PFSK-1 (cell line): Measurements from ENCODE around the gene RNF152.

Experiments
- FOXP2 ChIP-seq: optimal IDR thresholded peaks from 2 replicates; pipeline ENCODE3; 2011; ENCODE audit warnings: borderline replicate concordance, control low read depth, inconsistent platforms; ENCODE audit not compliant: insufficient read depth; ENCODE audit errors: extremely low read length, extremely low read depth
- POLR2AphosphoS5 ChIP-seq: IDR thresholded peaks from 2 replicates; pipeline ENCODE4 v1.6.1; 2012; ENCODE audit warnings: low read depth, mild to moderate bottlenecking, control low read depth, low read length, moderate library complexity
- SIN3A ChIP-seq: IDR thresholded peaks from 2 replicates; pipeline ENCODE4 v1.6.1; 2012; ENCODE audit warnings: mild to moderate bottlenecking, low read length, moderate library complexity, borderline replicate concordance; ENCODE audit not compliant: insufficient read depth
- TAF1 ChIP-seq: IDR thresholded peaks from 2 replicates; pipeline ENCODE4 v1.6.1; 2012; ENCODE audit warnings: low read length, control low read depth, borderline replicate concordance; ENCODE audit not compliant: insufficient read depth
- TF ChIP-seq, protein P1 (sequence below), 2 experiments: IDR thresholded peaks; 2 replicates each; pipeline versions ENCODE4 v1.6.1 to v1.8.0; 2011 to 2012; ENCODE audit warnings: low read depth in 2 of 2, low read length in 2 of 2, control low read depth in 1 of 2, inconsistent platforms in 1 of 2, mild to moderate bottlenecking in 1 of 2, moderate library complexity in 1 of 2; ENCODE audit not compliant: insufficient read depth in 1 of 2

DNA sequence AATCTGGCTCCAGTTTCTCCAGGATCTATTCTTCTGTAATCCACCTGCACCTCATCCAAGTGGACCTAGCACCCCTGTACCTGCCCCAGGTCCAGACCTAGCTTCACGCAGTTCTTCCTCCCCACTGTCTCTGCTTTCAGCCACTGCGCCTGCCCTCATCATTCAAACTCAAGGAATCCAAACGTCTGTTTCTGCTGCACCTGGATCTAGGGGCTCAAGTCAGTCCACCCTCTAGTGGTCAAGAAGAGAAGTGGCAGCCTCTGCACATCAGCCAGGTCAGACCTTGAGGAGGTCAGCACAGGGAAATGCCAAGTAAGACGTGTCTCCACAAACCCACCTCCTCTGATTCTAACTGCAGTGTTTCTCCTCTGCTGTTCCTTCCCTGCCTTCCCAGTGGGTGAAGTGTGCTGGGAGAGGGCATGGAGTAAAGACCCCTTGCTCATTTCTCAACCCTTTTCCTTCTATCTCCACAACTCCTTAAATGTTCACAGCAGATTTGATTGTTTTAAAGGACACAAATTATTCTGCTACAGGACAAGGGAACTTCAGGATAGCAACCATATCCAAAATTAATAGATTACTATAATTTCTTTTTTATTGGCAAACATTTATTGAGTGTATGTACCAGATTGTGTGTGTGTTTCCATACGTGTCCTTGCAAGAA, 8.6 kb upstream of the RNF152 start:
- TF ChIP-seq, protein P1, sequence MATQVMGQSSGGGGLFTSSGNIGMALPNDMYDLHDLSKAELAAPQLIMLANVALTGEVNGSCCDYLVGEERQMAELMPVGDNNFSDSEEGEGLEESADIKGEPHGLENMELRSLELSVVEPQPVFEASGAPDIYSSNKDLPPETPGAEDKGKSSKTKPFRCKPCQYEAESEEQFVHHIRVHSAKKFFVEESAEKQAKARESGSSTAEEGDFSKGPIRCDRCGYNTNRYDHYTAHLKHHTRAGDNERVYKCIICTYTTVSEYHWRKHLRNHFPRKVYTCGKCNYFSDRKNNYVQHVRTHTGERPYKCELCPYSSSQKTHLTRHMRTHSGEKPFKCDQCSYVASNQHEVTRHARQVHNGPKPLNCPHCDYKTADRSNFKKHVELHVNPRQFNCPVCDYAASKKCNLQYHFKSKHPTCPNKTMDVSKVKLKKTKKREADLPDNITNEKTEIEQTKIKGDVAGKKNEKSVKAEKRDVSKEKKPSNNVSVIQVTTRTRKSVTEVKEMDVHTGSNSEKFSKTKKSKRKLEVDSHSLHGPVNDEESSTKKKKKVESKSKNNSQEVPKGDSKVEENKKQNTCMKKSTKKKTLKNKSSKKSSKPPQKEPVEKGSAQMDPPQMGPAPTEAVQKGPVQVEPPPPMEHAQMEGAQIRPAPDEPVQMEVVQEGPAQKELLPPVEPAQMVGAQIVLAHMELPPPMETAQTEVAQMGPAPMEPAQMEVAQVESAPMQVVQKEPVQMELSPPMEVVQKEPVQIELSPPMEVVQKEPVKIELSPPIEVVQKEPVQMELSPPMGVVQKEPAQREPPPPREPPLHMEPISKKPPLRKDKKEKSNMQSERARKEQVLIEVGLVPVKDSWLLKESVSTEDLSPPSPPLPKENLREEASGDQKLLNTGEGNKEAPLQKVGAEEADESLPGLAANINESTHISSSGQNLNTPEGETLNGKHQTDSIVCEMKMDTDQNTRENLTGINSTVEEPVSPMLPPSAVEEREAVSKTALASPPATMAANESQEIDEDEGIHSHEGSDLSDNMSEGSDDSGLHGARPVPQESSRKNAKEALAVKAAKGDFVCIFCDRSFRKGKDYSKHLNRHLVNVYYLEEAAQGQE (IDR thresholded peaks at IDR 0.05; ENCODE audit: insufficient read depth in 1 of 2, low read depth in 2 of 2, low read length in 2 of 2): no peak
- no peak for TF ChIP-seq FOXP2
- TF ChIP-seq SIN3A: no peak
- no peak for TF ChIP-seq TAF1
- TF ChIP-seq POLR2AphosphoS5: no peak
